ENCODE measurements around the gene GFAP. TPM values are rescaled to one million over a fixed set of nuclear protein-coding genes. Genes with fewer than 3 reads are reported as not detected.

GFAP gene
- total RNA-seq, 2 donors from 2014 or later: 2.3 to 4.0 TPM

Small RNA genes lying within 50 kb of the gene (microRNA-seq; reads per million reads assigned to microRNA genes)
- 0 reads per million in 2 donors for gene MIR6783

Other genes starting within 250 kb of the GFAP start
- gene CCDC43, start 225.7 kb downstream of the GFAP start, total RNA-seq: 10 to 100 TPM; 20.3 to 23.7 TPM
- 1 to 10 TPM; 3.6 to 5.6 TPM for gene DBF4B, start 206.8 kb downstream of the GFAP start, total RNA-seq
- 10 to 100 TPM; 19.5 to 28.0 TPM for gene ADAM11, start 156.5 kb downstream of the GFAP start, total RNA-seq
- gene GJC1, start 85.2 kb downstream of the GFAP start, total RNA-seq: 10 to 100 TPM; 28.5 to 38.5 TPM
- gene HIGD1B, start 67.6 kb downstream of the GFAP start, total RNA-seq: 10 to 100 TPM; 11.6 to 14.1 TPM
- 10 to 100 TPM; 59.0 to 66.1 TPM for gene EFTUD2, start 16.1 kb downstream of the GFAP start, total RNA-seq
- gene KIF18B, start 32.3 kb upstream of the GFAP start, total RNA-seq: under 1 TPM; 0.16 to 0.85 TPM
- gene C1QL1, start 52.8 kb upstream of the GFAP start, total RNA-seq: 1 to 10 TPM in 1 of 2 donors, under 1 TPM in 1; 0.94 to 2.9 TPM
- gene DCAKD, start 136.1 kb upstream of the GFAP start, total RNA-seq: 10 to 100 TPM; 30.9 to 33.2 TPM
- gene NMT1, start 145.8 kb upstream of the GFAP start, total RNA-seq: 10 to 100 TPM; 66.6 to 92.4 TPM
- 100 to 1,000 TPM in 1 of 2 donors, 10 to 100 TPM in 1; 92.1 to 132 TPM for gene PLCD3, start 217.0 kb upstream of the GFAP start, total RNA-seq
- gene ACBD4, start 220.2 kb upstream of the GFAP start, total RNA-seq: 1 to 10 TPM; 8.4 to 8.7 TPM
- 10 to 100 TPM; 27.8 to 31.7 TPM for gene HEXIM1, start 233.0 kb upstream of the GFAP start, total RNA-seq
- 1 to 10 TPM; 4.2 to 4.4 TPM for gene HEXIM2, start 246.4 kb upstream of the GFAP start, total RNA-seq

Measured in left cardiac atrium (tissue), 2 donors.